ENCODE measurements around the gene TEDC1. TPM values are rescaled to one million over a fixed set of nuclear protein-coding genes. Genes with fewer than 3 reads are reported as not detected.

TEDC1 gene
- polyA plus RNA-seq, 1 donor (not counting 4 experiments of a cell fraction or from before 2014, with no cell fraction given), result 5.0 TPM

GRCh38 chr14:105533391-105533790 lies 42.3 kb downstream of the TEDC1 start:
- no peak for DNase-seq (ENCODE audit: low read depth, low spot score)
- dilution Hi-C loops (cut with MboI; ENCODE audit: extremely low pct_ligation_motif_present, low sequenced_read_pairs), result no loop called here
- H3K27me3 ChIP-seq (ENCODE audit: control insufficient read depth, extremely low read depth, insufficient read depth, low read length), result peaks cover 31% of the 10 kb centered on the region

GRCh38 chr14:105533811-105534498 lies 42.9 kb downstream of the TEDC1 start:
- H3K9ac ChIP-seq (ENCODE audit: control insufficient read depth, extremely low read depth, insufficient read depth, low read length), result no peak overlapping the region
- H3K36me3 ChIP-seq (ENCODE audit: control insufficient read depth in 2 of 2, extremely low read depth in 1 of 2, insufficient read depth in 2 of 2, low read length in 2 of 2), result no peaks in the 10 kb centered on the region
- H3K4me1 ChIP-seq (ENCODE audit: control insufficient read depth, extremely low read depth, insufficient read depth, low read length), result peaks cover under 1% of the 10 kb centered on the region
- dilution Hi-C loops (cut with MboI; ENCODE audit: extremely low pct_ligation_motif_present, low sequenced_read_pairs), result no loop called here
- H4K20me1 ChIP-seq (ENCODE audit: control insufficient read depth, extremely low read depth, insufficient read depth, low read length), result no peaks in the 10 kb centered on the region
- H3K4me3 ChIP-seq (ENCODE audit: control insufficient read depth in 2 of 3, extremely low read depth in 1 of 3, insufficient read depth in 2 of 3, low read depth in 1 of 3, low read length in 3 of 3), result no peak overlapping the region
- no peaks in the 10 kb centered on the region for H3K9me1 ChIP-seq (ENCODE audit: control insufficient read depth, extremely low read depth, insufficient read depth, low read length)
- no peak overlapping the region for H3K4me2 ChIP-seq (ENCODE audit: control insufficient read depth, extremely low read depth, insufficient read depth, low read depth, low read length)
- H3K27ac ChIP-seq (ENCODE audit: control insufficient read depth, insufficient read depth, low read length), result no peak overlapping the region
- no peaks in the 10 kb centered on the region for H3K9me3 ChIP-seq (ENCODE audit: control insufficient read depth, low read depth, low read length)
- H3K79me2 ChIP-seq (ENCODE audit: control insufficient read depth, insufficient read depth, low read length), result no peaks in the 10 kb centered on the region
- no peak overlapping the region for H2AFZ ChIP-seq (ENCODE audit: control insufficient read depth, low read length)
- FAIRE-seq (no peak), DNase-seq (ENCODE audit: low read depth, low spot score) (no peak)
- TF ChIP-seq, protein P1, sequence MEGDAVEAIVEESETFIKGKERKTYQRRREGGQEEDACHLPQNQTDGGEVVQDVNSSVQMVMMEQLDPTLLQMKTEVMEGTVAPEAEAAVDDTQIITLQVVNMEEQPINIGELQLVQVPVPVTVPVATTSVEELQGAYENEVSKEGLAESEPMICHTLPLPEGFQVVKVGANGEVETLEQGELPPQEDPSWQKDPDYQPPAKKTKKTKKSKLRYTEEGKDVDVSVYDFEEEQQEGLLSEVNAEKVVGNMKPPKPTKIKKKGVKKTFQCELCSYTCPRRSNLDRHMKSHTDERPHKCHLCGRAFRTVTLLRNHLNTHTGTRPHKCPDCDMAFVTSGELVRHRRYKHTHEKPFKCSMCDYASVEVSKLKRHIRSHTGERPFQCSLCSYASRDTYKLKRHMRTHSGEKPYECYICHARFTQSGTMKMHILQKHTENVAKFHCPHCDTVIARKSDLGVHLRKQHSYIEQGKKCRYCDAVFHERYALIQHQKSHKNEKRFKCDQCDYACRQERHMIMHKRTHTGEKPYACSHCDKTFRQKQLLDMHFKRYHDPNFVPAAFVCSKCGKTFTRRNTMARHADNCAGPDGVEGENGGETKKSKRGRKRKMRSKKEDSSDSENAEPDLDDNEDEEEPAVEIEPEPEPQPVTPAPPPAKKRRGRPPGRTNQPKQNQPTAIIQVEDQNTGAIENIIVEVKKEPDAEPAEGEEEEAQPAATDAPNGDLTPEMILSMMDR (optimal IDR thresholded peaks at IDR 0.05 in 1 of 3, IDR thresholded peaks at IDR 0.05 in 1 of 3, conservative IDR thresholded peaks at IDR 0.05 in 1 of 3; ENCODE audit: extremely low read depth in 1 of 3, insufficient read depth in 2 of 3, low read length in 3 of 3), result no peak
- TF ChIP-seq EZH2 (IDR thresholded peaks at IDR 0.05; ENCODE audit: low read length), result no peak
- H3K27me3 ChIP-seq (ENCODE audit: control insufficient read depth, extremely low read depth, insufficient read depth, low read length), result peaks cover 27% of the 10 kb centered on the region

More at GRCh38 chr14:105533391-105533790, 42.3 kb downstream of the TEDC1 start:
- Histone ChIP-seq H2AFZ (ENCODE audit: control insufficient read depth, low read length) (no peak overlapping the region), H3K4me1 (ENCODE audit: control insufficient read depth, extremely low read depth, insufficient read depth, low read length) (peaks cover 4% of the 10 kb centered on the region), H3K4me3 (ENCODE audit: control insufficient read depth in 2 of 3, extremely low read depth in 1 of 3, insufficient read depth in 2 of 3, low read depth in 1 of 3, low read length in 3 of 3) (no peak overlapping the region), H3K9me1 (ENCODE audit: control insufficient read depth, extremely low read depth, insufficient read depth, low read length) (no peaks in the 10 kb centered on the region), H3K27ac (ENCODE audit: control insufficient read depth, insufficient read depth, low read length) (no peak overlapping the region), H4K20me1 (ENCODE audit: control insufficient read depth, extremely low read depth, insufficient read depth, low read length) (no peaks in the 10 kb centered on the region), H3K9me3 (ENCODE audit: control insufficient read depth, low read depth, low read length) (no peaks in the 10 kb centered on the region), H3K79me2 (ENCODE audit: control insufficient read depth, insufficient read depth, low read length) (no peaks in the 10 kb centered on the region), H3K9ac (ENCODE audit: control insufficient read depth, extremely low read depth, insufficient read depth, low read length) (no peak overlapping the region), H3K4me2 (ENCODE audit: control insufficient read depth, extremely low read depth, insufficient read depth, low read depth, low read length) (no peak overlapping the region), H3K36me3 (ENCODE audit: control insufficient read depth in 2 of 2, extremely low read depth in 1 of 2, insufficient read depth in 2 of 2, low read length in 2 of 2) (no peaks in the 10 kb centered on the region)
- TF ChIP-seq, protein P1 (optimal IDR thresholded peaks at IDR 0.05 in 1 of 3, IDR thresholded peaks at IDR 0.05 in 1 of 3, conservative IDR thresholded peaks at IDR 0.05 in 1 of 3; ENCODE audit: extremely low read depth in 1 of 3, insufficient read depth in 2 of 3, low read length in 3 of 3), result no peak
- TF ChIP-seq EZH2 (IDR thresholded peaks at IDR 0.05; ENCODE audit: low read length), result no peak
- no peak for FAIRE-seq

Measured in keratinocyte (primary cell).